Gastroesophageal sphincter (tissue), 4 donors: ENCODE results near the gene CDK16. TPM values are rescaled to one million over a fixed set of nuclear protein-coding genes. Genes with fewer than 3 reads are reported as not detected.

ENCODE experiments used
- ATAC-seq: fragments of 150-250 bp; one replicate; pipeline ENCODE4 v1.9.1; 2016; ENCODE audit warnings: mild to moderate bottlenecking, moderate library complexity
- H3K27ac ChIP-seq, 4 donors: fragments of 200-600 bp; sonication (generic) in 3 of 4; 1 replicate in 3 of 4; 2 replicates in 1 of 4; pipeline ENCODE4 v1.5.1; 2016 to 2019
- H3K27me3 ChIP-seq: fragments of 200-600 bp; sonication (generic); one replicate; pipeline ENCODE4 v1.5.1; 2019
- H3K36me3 ChIP-seq, 2 donors: fragments of 200-600 bp; sonication (generic); one replicate each; pipeline ENCODE4 v1.5.1; 2019; ENCODE audit warnings: control low read depth in 1 of 2
- H3K4me1 ChIP-seq, 3 donors: fragments of 200-600 bp; sonication (generic); 1 replicate in 2 of 3; 2 replicates in 1 of 3; pipeline ENCODE4 v1.5.1; 2016 to 2019; ENCODE audit warnings: control low read depth in 2 of 3
- H3K4me3 ChIP-seq, 2 donors: fragments of 200-600 bp; sonication (generic); one replicate each; pipeline ENCODE4 v1.5.1; 2019; ENCODE audit warnings: mild to moderate bottlenecking in 1 of 2, moderate library complexity in 1 of 2
- H3K9me3 ChIP-seq, 3 donors: fragments of 200-600 bp; sonication (generic); one replicate each; pipeline ENCODE4 v1.5.1; 2017 to 2019; ENCODE audit warnings: control low read depth in 2 of 3
- CTCF ChIP-seq, 4 experiments: fragments of 200-600 bp in 2 of 4; fragments of 450-650 bp in 2 of 4; sonication (generic) in 1 of 4; IDR thresholded peaks; one replicate each; pipeline ENCODE4 v1.5.1; 2017 to 2019; ENCODE audit warnings: antibody characterized with exemption in 4 of 4, mild to moderate bottlenecking in 2 of 4, moderate library complexity in 2 of 4
- EP300 ChIP-seq: sonication (generic); formaldehyde crosslinking; IDR thresholded peaks from one replicate; pipeline ENCODE4 v1.6.1; 2017; ENCODE audit warnings: antibody characterized with exemption, mild to moderate bottlenecking
- POLR2A ChIP-seq, 2 donors: fragments of 450-650 bp; IDR thresholded peaks; one replicate each; pipeline ENCODE4 v1.6.1; 2017; ENCODE audit warnings: antibody characterized with exemption in 2 of 2, mild to moderate bottlenecking in 2 of 2, moderate library complexity in 1 of 2
- POLR2AphosphoS5 ChIP-seq: sonication (generic); formaldehyde crosslinking; IDR thresholded peaks from one replicate; pipeline ENCODE4 v1.6.1; 2017; ENCODE audit warnings: antibody characterized with exemption
- WGBS, 2 donors: methylation state at CpG; one replicate each; pipeline ENCODE4 v1.1.5; 2018; ENCODE audit warnings: low coverage in 1 of 2; 5-methylcytosine and 5-hydroxymethylcytosine counted together
- total RNA-seq, 4 donors: library from RNA; depleted of rRNA; stranded (reverse); fragments of >200 nt; gene quantifications; one replicate each; pipeline ENCODE4 v1.1.0, GENCODE V29; 2016

CDK16 gene
- total RNA-seq, 4 donors from 2014 or later: 45.8 to 76.1 (median 55.6) TPM

- Histone ChIP-seq H3K27me3 (no peaks in the 10 kb centered on the region), H3K36me3 (peaks cover 0 to 52% of the 10 kb centered on the region in 2 donors), H3K9me3 (no peaks in the 10 kb centered on the region), H3K4me3 (no peak overlapping the region), H3K4me1 (peaks cover 0 to 17% (median 0%) of the 10 kb centered on the region in 3 donors), H3K27ac (no peak overlapping the region)
- TF ChIP-seq POLR2A (IDR thresholded peaks at IDR 0.05): no peak
- no peak for TF ChIP-seq POLR2AphosphoS5
- TF ChIP-seq CTCF (IDR thresholded peaks at IDR 0.05): no peak
- no peak for TF ChIP-seq EP300
- WGBS, 2 donors: no CpG with 5 or more reads among the region's 4 CpGs
- no peak for ATAC-seq
Measured at GRCh38 chrX:47187106-47187677, 31.3 kb upstream of the CDK16 start.

GRCh38 chrX:47189906-47190305 lies 28.6 kb upstream of the CDK16 start:
- H3K9me3 ChIP-seq: no peaks in the 10 kb centered on the region
- H3K4me3 ChIP-seq: no peak overlapping the region
- no peak overlapping the region for H3K27ac ChIP-seq
- TF ChIP-seq CTCF (IDR thresholded peaks at IDR 0.05) (no peak), EP300 (no peak), POLR2A (IDR thresholded peaks at IDR 0.05) (no peak), POLR2AphosphoS5 (no peak)
- H3K27me3 ChIP-seq: no peaks in the 10 kb centered on the region
- H3K36me3 ChIP-seq: peaks cover 0 to 25% of the 10 kb centered on the region in 2 donors
- H3K4me1 ChIP-seq: peaks cover 0 to 27% (median 6%) of the 10 kb centered on the region in 3 donors
- ATAC-seq: no peak
- 41 to 63% methylated on average over 5 to 8 of the region's 19 CpGs for WGBS, 2 donors

GRCh38 chrX:47190445-47191269 lies 27.8 kb upstream of the CDK16 start:
- Histone ChIP-seq H3K36me3 (peaks cover 0 to 17% of the 10 kb centered on the region in 2 donors), H3K4me3 (peak overlapping the region; percentile 58 to 92), H3K27me3 (no peaks in the 10 kb centered on the region), H3K9me3 (no peaks in the 10 kb centered on the region), H3K4me1 (peaks cover 0 to 35% (median 13%) of the 10 kb centered on the region in 3 donors), H3K27ac (peak overlapping the region; percentile 41 to 71 (median 48))
- 0% methylated on average over 3 of the region's 40 CpGs; no CpG with 5 or more reads in 1 of the 2 donors for WGBS, 2 donors
- ATAC-seq: peak; percentile 86
- TF ChIP-seq POLR2A (IDR thresholded peaks at IDR 0.05): peak; percentile 21 to 23
- no peak for TF ChIP-seq EP300
- peak; percentile 46 for TF ChIP-seq POLR2AphosphoS5

- H3K4me1 ChIP-seq: peaks cover 0 to 42% (median 20%) of the 10 kb centered on the region in 3 donors
- H3K27me3 ChIP-seq: no peaks in the 10 kb centered on the region
- H3K36me3 ChIP-seq: peaks cover 0 to 10% of the 10 kb centered on the region in 2 donors
- peak overlapping the region; percentile 58 to 92 for H3K4me3 ChIP-seq
- H3K9me3 ChIP-seq: no peaks in the 10 kb centered on the region
- ATAC-seq: no peak
- TF ChIP-seq EP300 (no peak), CTCF (IDR thresholded peaks at IDR 0.05) (no peak), POLR2AphosphoS5 (no peak), POLR2A (IDR thresholded peaks at IDR 0.05) (no peak)
- peak overlapping the region in 2 of 4 donors; percentile 45 to 71 for H3K27ac ChIP-seq
- WGBS, 2 donors: 57% methylated on average over 3 of the region's 26 CpGs; no CpG with 5 or more reads in 1 of the 2 donors
Measured at GRCh38 chrX:47191331-47191730, 27.1 kb upstream of the CDK16 start.

GRCh38 chrX:47191806-47192401 lies 26.6 kb upstream of the CDK16 start:
- Histone ChIP-seq H3K9me3 (no peaks in the 10 kb centered on the region), H3K27me3 (no peaks in the 10 kb centered on the region), H3K4me3 (peak overlapping the region in 1 of 2 donors; percentile 58), H3K4me1 (peaks cover 0 to 47% (median 26%) of the 10 kb centered on the region in 3 donors), H3K27ac (no peak overlapping the region), H3K36me3 (peaks cover 0 to 5% of the 10 kb centered on the region in 2 donors)
- TF ChIP-seq POLR2A (IDR thresholded peaks at IDR 0.05): no peak
- no peak for TF ChIP-seq POLR2AphosphoS5
- TF ChIP-seq CTCF (IDR thresholded peaks at IDR 0.05): no peak
- TF ChIP-seq EP300: no peak
- WGBS, 2 donors: 73 to 85% methylated on average over 8 to 13 of the region's 16 CpGs
- ATAC-seq: no peak
